OCI-LY7 (cell line): Measurements from ENCODE around the gene TMEM43.

Experiments
- EZH2phosphoT487 ChIP-seq: fragments of 200-600 bp; sonication (generic); IDR thresholded peaks from 2 replicates; pipeline ENCODE4 v1.6.1; 2018; ENCODE audit warnings: low read depth, borderline replicate concordance, mild to moderate bottlenecking, mixed run types, antibody characterized with exemption, low read length, moderate library complexity, mixed read lengths
- TF ChIP-seq, protein P1 (sequence below): fragments of 200-600 bp; sonication (generic); conservative IDR thresholded peaks from 2 replicates; pipeline ENCODE4 v1.5.1; 2014; ENCODE audit warnings: mild to moderate bottlenecking, antibody characterized with exemption, low read length, moderate library complexity, mixed read lengths

DNA sequence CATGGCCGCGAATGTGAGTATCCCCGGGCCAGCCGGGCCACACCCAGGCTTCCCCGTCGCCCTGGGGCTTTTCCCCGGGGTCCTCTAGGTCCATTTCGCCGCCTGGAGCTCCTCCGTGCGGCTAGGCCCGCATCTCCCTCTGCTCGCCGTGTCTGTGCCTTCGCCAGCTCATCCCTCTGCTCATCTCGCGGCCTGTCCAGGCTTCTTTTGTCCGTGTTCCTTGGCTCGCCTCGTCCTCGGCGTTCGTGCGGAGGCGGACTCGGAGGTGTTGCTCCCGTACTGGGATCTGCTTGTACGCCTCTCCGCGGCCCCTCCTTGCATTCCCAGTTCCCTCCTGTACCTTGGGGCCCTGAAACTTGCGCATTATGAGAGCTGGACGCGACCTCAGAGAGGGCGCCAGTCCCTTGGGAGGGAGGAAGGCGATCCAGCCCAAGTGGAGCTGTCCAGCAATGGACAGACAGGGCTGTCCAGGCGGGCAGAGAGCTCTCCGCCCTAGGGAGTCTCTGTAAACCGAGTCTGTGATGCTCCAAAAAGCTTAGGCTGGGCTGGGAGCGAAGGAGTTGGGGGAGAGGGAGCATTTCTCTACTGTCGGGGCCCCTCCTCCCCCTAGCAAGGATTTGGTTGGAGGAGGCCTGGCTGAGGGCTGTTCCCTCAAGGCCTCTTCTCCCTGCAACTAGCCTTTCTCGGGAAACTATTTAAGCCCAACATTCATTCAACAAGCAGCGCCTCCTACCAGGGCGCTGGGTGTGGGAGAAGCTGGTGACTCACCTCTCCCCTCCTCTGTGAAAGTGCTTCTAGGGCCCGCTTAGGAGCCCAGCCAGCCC lies 553 bp downstream of the TMEM43 start:
- TF ChIP-seq, protein P1, sequence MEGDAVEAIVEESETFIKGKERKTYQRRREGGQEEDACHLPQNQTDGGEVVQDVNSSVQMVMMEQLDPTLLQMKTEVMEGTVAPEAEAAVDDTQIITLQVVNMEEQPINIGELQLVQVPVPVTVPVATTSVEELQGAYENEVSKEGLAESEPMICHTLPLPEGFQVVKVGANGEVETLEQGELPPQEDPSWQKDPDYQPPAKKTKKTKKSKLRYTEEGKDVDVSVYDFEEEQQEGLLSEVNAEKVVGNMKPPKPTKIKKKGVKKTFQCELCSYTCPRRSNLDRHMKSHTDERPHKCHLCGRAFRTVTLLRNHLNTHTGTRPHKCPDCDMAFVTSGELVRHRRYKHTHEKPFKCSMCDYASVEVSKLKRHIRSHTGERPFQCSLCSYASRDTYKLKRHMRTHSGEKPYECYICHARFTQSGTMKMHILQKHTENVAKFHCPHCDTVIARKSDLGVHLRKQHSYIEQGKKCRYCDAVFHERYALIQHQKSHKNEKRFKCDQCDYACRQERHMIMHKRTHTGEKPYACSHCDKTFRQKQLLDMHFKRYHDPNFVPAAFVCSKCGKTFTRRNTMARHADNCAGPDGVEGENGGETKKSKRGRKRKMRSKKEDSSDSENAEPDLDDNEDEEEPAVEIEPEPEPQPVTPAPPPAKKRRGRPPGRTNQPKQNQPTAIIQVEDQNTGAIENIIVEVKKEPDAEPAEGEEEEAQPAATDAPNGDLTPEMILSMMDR, result 0 out of 2 replicates have a peak, but pooled peaks have one; percentile 14
- no peak for TF ChIP-seq EZH2phosphoT487
